ENCODE results near the gene CNGA3.

The CNGA3 gene

DNA sequence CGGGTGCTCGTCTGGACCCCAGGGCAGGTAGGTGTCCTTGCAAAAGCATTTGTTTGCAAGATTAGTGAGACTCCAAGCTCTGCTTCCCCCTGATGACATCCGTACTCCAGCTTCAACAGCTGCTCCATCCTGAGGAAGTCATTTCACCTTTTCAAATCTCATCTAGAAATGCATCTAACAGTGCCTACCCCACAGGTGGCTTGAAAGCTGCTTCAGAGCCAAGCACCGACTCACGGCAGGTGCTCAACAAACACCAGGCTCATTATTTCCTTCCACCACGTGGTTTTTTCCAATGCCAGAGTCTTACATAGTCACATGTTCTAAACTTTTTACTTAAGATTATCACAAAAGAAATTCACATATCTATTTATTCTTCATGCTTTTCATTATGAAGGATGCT lies 31.9 kb downstream of the CNGA3 start:
- no peak for DNase-seq

DNA sequence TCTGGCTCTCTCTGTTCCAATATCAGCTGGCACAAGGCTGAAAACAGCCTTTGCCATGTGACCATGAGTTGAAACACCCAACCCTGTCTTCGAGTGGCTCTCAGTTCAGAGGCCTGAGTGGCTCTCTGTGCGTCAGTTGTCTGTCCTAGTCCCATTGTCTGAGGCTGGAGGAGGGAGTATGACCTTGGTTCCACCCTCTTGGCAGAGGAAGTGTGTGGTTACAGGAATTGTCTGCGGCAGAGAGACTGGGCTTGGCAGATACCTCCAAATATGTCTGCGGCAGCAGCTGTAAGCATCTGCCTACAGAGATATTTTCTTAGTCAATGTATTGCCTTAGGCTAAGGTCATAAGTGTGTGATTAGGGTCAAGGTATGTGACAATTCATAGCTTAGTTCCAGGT lies 32.6 kb downstream of the CNGA3 start:
- DNase-seq = no peak

DNA sequence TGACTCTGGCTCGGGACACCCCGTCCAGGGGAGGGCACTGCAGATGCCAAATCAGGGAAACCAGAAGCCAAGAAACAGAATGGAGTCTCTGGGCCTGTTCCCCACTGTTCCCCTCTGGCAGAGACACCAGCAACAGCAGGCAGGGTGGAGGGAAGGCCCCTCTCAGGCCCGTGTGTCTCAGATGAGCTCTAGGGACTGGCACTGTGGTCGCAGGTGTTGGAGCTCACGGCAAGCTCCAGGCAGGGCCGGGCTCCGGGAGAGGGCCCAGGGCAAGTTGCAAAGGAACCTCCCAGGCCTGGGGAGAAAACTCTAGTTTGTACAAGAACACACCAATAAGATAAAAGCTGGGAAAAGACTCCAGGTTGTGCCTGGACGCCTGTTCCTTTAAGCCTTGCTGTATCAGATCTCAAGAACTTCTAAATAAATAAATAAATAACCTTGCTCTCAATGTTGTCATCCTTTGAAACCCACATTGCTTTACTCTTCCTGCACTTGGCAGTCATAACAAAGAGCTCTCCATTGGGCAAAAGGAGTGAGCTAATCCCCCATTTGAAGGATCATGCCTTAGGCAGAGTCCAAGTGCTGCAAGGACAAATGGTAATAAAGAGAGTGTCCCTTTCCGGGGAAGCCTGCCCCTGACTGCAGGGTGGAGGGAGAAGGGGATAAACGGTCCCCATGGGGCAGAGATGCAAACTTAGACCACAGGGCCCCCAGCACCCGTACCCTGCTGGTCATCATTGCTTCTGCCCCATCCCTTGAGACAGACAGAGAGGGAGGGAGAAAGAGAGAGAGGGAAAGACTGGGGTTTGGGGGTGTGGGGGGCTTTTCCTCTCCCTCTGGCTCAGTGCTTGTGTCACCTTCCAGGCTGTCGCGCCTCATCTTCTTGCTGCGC lies 33.3 kb downstream of the CNGA3 start:
- DNase-seq = no peak

DNA sequence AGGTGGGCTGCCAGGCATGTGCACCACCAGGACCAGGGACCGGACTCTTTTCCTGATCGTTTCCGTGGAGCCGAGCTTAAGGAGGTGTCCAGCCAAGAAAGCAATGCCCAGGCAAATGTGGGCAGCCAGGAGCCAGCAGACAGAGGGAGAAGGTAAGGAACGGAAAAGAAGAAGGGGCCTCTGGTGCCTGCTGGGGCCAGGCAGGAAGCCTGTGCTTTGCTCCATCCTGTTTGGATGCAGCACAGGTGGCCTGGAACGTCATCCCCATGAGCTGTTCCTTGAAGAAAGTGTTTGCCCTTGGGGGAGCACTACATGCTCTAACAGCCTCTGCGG lies 33.9 kb downstream of the CNGA3 start:
- no peak for DNase-seq

DNA sequence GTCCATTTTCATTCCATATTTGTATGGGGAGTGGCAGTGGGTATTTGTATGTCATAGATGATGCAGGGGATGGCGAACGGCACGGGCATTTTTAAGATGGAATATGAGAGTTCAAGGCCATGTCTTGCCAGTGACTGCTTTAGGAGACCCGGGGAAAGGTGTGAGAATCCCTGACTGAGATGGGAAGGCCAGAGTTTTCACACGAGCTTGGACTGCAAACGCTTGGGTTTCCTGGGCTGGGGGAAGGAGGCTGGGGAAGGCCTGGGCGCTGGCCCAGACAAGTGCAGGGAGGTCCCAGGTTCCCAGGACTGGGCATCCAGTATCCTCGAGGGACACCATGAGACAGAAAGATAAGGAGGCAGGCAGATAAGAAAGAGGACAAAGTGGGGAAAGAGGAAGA lies 35.2 kb downstream of the CNGA3 start:
- DNase-seq = no peak

DNA sequence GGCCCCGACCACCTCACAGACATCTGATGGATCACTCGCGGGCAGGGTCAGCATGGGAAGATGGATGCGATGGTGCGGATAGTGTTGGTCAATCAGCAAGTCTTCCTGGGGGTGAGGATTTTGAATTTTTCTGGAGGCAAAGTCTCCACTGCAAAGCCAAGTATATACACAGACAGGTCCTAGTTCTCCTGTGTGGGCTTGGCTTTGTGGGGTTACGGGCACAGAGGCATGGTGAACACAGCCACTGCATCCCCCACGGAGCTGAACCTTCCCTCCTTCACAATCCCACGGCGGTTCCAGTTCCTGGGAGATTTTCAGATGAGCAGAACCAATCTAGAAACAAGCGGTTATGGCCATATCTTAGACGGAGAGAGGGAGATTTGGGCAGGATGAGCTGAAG lies 35.8 kb downstream of the CNGA3 start:
- no peak for DNase-seq

DNA sequence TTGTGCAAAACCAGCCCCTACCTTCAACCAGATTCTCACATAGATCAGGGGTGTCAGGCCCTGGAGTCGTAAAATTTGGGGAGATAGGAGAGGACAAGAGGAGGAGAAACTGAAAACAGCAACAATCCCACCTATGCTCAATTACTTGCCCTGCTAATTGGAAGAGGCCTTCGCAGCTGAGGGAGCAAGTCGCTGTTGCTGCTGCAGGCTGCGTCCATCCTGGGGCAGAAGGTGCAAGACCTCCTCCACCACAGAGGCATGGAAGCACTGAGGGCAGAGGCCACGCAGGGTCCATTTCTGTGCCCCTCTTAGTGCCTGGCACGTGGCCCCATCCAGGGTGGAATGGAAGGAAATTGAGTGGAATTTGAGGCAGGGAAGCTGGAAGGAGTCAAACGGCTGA lies 36.5 kb downstream of the CNGA3 start:
- DNase-seq = no peak

DNA sequence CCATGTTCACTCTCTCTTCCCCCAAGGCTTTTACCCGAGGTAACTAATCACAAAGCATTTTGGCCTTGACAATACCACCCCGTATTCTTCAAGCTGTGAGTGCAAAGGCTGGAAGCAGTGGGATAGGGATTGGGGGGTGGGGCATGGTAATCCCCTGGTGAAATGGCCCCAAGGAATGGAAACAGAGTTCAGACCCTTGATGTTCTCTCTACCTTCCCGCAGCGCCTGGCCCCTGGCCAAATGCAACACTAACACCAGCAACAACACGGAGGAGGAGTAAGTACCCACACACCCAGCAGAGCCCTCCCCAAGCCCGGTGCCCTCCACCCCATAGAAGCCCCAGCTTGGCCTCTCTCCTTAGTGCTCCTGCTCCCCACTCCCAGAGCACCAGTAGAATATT lies 36.9 kb downstream of the CNGA3 start:
- DNase-seq = no peak

DNA sequence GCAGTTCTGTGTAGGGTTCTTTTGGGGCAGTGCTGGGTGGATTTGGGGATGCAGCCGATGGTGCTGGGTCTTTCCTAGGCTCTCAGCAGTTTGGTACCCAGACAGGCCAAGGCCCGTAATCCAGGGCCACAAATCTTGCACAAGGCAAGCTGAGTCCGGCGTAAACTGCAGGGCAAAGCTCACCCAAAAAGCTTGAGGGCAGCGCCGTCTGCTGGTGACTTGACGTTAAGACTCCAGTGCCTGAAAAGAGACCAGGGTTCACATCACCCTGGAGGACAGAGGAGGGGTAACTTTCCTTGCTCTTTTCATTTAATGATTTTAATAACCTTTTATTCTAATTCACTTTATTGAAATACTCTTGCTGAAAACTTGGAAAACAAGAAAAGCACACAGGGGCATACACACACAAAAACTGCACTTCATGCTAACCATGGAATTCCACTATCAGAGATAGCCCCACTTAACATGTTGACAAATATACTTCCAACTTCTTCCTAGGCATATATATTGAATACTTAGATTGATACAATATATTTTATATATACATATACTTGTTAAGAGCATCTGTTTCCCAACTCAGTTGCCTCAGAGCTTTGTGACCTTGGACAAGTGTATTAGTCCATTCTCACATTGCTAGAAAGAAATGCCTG lies 38.9 kb downstream of the CNGA3 start:
- DNase-seq = peak; percentile 64 to 67

DNA sequence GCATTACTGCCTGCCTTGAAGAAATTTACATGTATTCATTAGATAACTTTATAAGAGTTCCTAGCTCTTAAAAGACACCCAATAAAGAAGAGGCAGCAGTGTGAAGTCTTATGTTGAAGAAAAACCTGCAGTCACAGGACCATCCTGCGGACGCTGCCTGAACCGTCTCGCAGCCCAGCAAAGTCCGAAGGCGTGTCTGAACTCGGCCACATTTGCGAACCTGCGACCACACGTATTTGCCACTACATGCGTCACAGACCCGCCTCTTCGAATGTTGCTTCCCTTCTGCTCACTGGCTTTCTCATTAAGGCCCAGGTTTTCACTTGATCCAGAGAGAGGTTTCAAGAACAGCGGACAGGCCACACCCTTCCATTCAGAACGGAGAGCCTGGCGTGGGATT lies 41.2 kb downstream of the CNGA3 start:
- no peak for DNase-seq

DNA sequence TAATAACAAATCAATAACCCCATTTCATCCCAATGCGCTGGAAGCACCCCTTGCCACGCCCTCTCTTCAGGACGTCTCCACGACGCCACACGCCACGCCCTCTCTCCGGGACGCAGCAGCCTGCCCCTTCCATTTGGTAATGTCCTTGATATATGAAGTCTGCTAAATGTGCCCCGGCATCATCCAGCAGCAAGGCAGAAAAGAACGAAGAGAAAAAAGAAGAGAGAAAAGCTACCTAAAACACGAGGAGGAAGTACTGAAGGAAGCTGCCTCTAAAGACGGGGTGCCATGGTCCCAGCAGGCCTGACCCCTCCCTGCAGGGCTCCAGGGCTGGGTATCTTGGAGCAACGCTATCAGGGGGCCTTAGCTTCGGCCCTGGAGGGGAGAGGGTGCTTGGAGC lies 41.8 kb downstream of the CNGA3 start:
- DNase-seq = no peak

DNA sequence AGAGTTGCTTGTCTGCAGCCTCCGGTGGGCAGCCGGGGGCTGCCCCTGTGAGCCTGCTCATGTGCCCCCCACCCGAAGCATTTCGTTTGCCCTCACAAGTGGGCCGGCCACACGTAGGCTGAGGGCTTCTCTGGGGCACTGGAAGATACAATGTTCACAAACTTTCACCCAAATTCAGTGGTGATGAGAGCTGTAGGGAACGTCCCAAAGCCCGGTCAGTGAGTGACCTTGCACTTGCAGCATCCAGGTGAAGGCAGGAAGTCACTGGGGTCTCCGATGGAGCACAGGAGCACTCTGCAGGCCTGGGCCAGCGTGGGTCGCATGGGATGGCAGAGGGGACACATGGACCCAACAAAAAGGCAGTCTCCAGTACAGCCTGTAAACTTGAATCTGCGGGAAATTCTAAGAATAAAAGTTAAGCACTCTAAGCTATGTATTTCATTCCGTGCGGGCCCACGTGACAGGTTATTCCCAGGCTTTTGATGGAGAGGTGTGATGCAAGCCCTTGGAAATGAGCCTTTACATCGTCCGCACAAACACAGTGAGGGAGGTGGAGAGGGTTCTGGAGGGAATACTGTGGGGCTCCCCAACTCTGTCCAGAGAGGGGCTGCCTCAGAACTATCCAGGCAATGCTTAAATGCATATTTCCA lies 42.5 kb downstream of the CNGA3 start:
- no peak for DNase-seq

DNA sequence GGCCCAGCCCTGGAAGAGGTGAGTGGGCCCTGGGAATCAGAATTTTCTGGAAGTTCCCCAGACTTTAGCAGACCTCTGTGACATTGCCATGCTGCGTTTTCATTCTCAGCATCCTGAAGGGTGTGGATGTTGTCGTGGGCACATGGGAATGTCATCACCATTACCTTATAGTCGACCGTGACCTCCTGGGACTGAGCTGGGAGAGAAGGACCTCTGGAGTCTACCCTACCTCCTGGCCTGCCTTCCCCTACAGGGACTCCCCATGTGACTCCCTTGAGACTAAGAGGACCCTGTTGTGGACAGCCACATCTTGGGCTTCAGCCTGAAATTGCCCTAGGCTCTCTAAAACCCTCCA lies 43.0 kb downstream of the CNGA3 start:
- DNase-seq = no peak

DNA sequence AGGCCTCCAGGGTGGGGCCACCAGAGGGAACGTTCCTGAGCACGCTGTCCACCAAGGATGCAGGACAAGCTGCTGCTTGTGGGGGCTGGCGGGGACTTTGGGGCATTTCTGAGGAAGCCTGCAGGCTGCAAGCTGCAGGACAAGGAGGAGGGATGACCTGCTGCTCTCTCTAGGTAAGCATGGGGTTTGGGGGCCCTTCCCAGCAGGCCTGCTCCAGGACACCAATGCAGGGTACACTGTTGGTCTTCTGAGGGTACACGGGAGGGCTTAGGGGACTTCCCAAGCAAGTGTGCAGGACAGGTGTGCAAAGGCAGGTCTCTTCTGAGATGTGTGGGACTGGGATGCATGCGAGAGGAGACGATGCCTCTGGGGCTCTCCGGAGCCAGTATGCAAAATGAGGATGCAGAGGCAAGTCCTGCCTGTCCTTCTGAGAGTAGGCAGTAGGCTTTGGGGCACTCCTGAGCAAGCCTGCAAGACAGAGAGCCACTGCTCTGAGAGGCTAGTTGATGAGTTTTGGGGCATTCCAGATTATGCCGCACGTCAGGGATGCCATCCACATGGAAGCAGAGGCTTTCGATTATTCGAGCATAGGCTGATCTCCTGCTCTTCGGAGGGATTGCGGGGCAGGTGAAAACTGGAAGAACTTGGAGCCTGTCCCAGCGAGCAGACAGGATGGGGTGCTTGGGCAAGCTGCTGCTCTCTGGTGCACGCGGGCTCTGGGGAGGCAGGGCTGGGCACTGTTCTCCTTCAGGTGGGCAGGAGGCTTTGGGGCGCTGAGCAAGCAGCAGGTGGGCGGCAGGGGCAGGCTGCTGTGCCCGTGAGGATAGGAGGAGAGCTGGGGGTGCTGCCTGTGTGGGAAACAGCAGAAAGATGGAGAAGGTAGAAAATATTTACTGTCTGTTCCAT lies 44.6 kb downstream of the CNGA3 start:
- no peak for DNase-seq

DNA sequence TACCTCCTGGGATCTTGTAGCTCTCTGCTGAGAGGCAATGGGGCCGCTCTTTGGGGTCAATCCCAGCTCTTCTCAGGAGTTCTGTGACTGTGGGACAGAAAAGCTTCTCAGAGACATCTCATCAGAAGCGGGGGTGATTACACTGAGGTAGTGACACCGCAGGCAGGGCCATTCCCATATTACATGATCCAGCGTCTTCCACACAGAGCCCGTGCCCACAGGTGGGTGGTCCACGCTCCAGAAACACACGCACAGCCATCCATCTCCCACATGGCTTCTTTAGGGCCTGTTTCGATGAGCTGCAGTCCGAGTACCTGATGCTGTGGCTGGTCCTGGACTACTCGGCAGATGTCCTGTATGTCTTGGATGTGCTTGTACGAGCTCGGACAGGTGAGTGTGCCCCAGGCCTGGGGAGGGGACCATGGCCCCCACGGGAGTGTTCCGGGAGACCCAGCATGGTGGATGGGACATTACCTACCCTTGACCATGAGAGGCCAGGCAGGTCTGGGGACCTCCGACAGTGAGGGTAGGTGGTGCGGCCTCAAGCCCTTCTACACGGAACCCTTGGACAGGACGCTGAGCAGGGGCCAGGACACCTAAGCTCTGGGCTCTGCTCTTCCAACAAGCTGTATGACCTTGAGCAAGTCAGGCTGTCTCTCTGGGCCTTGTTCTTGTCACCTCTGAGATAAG lies 45.5 kb downstream of the CNGA3 start:
- no peak for DNase-seq

DNA sequence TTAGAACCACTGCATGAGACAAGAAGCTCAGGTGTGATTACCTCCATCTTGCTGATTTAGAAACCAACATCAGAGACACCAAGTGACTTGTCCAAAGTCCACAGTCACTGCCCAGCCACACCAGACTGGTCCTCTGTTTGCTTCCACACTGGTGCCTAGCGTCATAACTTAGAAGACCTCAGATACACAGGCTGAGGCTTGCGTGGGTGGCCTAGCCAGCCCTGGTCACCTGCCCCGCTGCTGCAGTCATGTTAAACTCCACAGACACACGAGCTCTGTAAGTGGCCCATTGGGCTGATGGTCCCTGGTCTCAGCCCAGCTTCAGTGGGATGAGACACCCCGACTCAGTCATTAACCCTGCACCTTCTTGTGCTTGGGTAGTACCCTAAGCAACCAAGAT lies 47.1 kb downstream of the CNGA3 start:
- DNase-seq = no peak

DNA sequence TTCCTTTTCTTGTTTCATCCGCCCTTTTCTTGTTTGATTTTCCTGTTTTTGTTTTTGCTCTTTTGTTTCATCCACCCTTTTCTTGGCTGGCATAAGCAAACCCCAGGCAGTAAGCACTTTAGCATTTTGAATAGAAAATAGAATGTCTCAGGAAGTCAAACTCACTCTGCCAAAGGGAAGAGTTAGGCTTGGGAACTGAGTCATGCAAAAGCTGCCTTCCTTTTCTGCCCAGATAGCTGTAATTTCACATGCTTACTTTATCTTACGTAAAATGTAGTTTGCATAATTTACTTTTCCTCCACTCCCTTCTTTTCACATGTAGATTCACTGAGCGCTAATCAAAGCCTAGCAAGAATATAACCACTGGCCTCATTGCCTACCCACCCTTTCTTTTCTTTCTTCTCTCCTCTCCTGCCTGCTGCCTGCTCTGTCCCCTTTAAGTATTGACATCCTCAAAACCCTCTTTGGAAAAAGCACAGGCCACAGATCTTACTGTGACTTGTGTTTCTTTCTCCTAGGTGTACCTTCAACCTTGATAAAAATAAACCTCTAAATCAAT lies 48.4 kb downstream of the CNGA3 start:
- no peak for DNase-seq

DNA sequence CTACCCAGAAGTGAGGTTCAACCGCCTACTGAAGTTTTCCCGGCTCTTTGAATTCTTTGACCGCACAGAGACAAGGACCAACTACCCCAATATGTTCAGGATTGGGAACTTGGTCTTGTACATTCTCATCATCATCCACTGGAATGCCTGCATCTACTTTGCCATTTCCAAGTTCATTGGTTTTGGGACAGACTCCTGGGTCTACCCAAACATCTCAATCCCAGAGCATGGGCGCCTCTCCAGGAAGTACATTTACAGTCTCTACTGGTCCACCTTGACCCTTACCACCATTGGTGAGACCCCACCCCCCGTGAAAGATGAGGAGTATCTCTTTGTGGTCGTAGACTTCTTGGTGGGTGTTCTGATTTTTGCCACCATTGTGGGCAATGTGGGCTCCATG lies 49.7 kb downstream of the CNGA3 start:
- no peak for DNase-seq

DNA sequence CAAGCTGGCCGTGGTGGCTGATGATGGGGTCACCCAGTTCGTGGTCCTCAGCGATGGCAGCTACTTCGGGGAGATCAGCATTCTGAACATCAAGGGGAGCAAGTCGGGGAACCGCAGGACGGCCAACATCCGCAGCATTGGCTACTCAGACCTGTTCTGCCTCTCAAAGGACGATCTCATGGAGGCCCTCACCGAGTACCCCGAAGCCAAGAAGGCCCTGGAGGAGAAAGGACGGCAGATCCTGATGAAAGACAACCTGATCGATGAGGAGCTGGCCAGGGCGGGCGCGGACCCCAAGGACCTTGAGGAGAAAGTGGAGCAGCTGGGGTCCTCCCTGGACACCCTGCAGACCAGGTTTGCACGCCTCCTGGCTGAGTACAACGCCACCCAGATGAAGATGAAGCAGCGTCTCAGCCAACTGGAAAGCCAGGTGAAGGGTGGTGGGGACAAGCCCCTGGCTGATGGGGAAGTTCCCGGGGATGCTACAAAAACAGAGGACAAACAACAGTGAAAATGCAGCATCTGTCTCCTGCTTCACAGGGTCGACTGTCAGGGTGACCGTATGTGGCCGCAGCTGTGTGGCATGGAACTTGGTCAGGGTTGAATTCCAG lies 50.6 kb downstream of the CNGA3 start:
- DNase-seq = no peak

DNA sequence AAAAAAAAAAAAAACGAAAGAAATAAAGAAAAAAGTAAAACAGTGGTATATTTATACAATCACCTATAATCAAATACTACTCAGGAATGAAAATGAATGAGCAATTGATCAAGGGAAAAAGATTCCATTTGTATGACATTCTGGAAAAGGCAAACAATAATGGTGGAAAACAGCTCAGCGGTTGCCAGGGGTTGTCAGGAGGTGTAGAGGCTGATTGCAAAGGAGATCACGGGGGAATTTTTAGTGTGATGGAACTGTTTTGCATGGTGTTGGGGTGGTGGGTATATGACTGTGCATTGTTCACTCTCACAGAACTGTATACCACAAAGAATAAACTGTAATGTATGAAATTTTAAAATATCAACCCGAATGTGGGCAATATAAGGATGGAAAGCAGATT lies 52.9 kb downstream of the CNGA3 start:
- DNase-seq = no peak

DNA sequence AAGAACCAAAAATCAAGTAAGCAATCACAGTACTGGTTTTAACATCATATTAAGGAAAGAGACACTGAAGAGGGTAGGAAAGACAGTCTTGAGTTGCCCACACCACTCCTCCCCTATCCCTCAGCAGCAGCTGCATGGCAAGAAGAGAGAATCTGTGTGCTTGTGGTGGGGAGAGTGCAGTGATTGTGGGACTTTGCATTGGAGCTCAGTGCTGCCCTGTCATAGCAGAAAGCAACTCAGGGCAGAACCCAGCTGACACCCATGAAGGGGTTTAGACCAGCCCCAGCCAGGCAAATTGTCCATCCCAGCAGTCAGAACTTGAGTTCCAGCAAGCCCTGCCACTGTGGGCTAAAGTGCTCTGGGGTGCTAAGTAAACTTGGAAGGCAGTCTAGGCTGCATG lies 57.6 kb downstream of the CNGA3 start:
- no peak for DNase-seq
